Peyer's patch (tissue), 4 donors: ENCODE results near the gene WAC. TPM values are rescaled to one million over a fixed set of nuclear protein-coding genes. Genes with fewer than 3 reads are reported as not detected.
"Not testable (repeated sequence)": the region's sequence is repeated elsewhere in the genome, so short reads cannot be mapped to it uniquely, and the experiment has no call there.

Experiments
- DNase-seq, 3 donors: peaks; one replicate each; pipeline ENCODE4 v3.0.0-alpha.2; 2017 to 2019
- H3K27ac ChIP-seq, 4 donors: fragments of 200-600 bp; sonication (generic); one replicate each; pipeline ENCODE4 v1.5.1; 2016 to 2019
- H3K27me3 ChIP-seq, 2 donors: fragments of 200-600 bp; sonication (generic); one replicate each; pipeline ENCODE4 v1.5.1; 2019
- H3K36me3 ChIP-seq, 3 donors: fragments of 200-600 bp; sonication (generic); one replicate each; pipeline ENCODE4 v1.5.1; 2016 to 2019
- H3K4me1 ChIP-seq, 4 donors: fragments of 200-600 bp; sonication (generic); one replicate each; pipeline ENCODE4 v1.5.1; 2016 to 2019
- H3K4me3 ChIP-seq, 4 donors: fragments of 200-600 bp; sonication (generic); 1 replicate in 3 of 4; 2 replicates in 1 of 4; pipeline ENCODE4 v1.5.1; 2016 to 2019; ENCODE audit warnings: mild to moderate bottlenecking in 1 of 4
- H3K9me3 ChIP-seq, 4 donors: fragments of 200-600 bp; sonication (generic); one replicate each; pipeline ENCODE4 v1.5.1; 2016 to 2019; ENCODE audit warnings: mild to moderate bottlenecking in 1 of 4
- POLR2A ChIP-seq, 2 donors: fragments of 450-650 bp; IDR thresholded peaks; one replicate each; pipeline ENCODE4 v1.5.1; 2017; ENCODE audit warnings: antibody characterized with exemption in 2 of 2, mild to moderate bottlenecking in 2 of 2, moderate library complexity in 2 of 2
- total RNA-seq, 4 donors: library from RNA; depleted of rRNA; stranded (reverse); fragments of >200 nt; gene quantifications; one replicate each; pipeline ENCODE4 v1.1.0, GENCODE V29; 2016
- TF ChIP-seq, protein P1 (sequence below), 6 experiments: fragments of 450-650 bp in 4 of 6; fragments of 200-600 bp in 2 of 6; sonication (generic) in 1 of 6; IDR thresholded peaks; one replicate each; pipeline ENCODE4 v1.5.1; 2017 to 2019; ENCODE audit warnings: antibody characterized with exemption in 6 of 6, mild to moderate bottlenecking in 3 of 6, moderate library complexity in 1 of 6

Gene WAC
- total RNA-seq, 4 donors from 2014 or later, result 72.7 to 145 (median 96.4) TPM

- Histone ChIP-seq H3K4me1 (no peaks in the 10 kb centered on the region), H3K27me3 (no peaks in the 10 kb centered on the region), H3K4me3 (no peak overlapping the region), H3K9me3 (no peaks in the 10 kb centered on the region), H3K27ac (no peak overlapping the region), H3K36me3 (no peaks in the 10 kb centered on the region)
- TF ChIP-seq, protein P1, sequence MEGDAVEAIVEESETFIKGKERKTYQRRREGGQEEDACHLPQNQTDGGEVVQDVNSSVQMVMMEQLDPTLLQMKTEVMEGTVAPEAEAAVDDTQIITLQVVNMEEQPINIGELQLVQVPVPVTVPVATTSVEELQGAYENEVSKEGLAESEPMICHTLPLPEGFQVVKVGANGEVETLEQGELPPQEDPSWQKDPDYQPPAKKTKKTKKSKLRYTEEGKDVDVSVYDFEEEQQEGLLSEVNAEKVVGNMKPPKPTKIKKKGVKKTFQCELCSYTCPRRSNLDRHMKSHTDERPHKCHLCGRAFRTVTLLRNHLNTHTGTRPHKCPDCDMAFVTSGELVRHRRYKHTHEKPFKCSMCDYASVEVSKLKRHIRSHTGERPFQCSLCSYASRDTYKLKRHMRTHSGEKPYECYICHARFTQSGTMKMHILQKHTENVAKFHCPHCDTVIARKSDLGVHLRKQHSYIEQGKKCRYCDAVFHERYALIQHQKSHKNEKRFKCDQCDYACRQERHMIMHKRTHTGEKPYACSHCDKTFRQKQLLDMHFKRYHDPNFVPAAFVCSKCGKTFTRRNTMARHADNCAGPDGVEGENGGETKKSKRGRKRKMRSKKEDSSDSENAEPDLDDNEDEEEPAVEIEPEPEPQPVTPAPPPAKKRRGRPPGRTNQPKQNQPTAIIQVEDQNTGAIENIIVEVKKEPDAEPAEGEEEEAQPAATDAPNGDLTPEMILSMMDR (IDR thresholded peaks at IDR 0.05), result no peak
- TF ChIP-seq POLR2A (IDR thresholded peaks at IDR 0.05), result no peak
- no peak for DNase-seq
These were observed 27.5 kb upstream of the WAC start for GRCh38 chr10:28505359-28505959.

- TF ChIP-seq, protein P1 (IDR thresholded peaks at IDR 0.05), result no peak
- TF ChIP-seq POLR2A (IDR thresholded peaks at IDR 0.05), result no peak
- no peaks in the 10 kb centered on the region for H3K4me1 ChIP-seq
- no peak overlapping the region for H3K27ac ChIP-seq
- H3K36me3 ChIP-seq, result no peaks in the 10 kb centered on the region
- no peaks in the 10 kb centered on the region for H3K27me3 ChIP-seq
- no peak overlapping the region for H3K4me3 ChIP-seq
- no peak for DNase-seq
- H3K9me3 ChIP-seq, result no peaks in the 10 kb centered on the region
These were observed 24.5 kb upstream of the WAC start for GRCh38 chr10:28508304-28508925.

DNA sequence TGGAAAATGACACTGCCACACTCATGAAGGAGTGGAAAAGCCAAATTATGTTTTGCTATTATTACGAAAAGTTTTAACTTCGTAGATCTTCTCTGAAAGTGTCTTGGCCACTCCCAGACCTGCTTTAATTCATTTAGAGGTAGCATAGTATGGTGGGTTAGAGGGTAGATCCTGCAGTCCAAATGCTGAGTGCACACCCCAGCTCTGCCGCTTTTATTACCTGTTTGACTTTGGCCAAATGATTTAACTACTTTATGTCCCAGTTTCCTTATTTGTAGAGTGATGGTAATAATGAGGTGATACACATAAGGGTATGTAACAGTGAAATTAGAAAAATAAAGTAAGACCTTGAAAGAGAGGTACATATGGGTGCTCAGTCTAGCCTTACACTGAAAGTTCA lies 23.6 kb upstream of the WAC start:
- Histone ChIP-seq H3K4me1 (no peaks in the 10 kb centered on the region), H3K36me3 (no peaks in the 10 kb centered on the region), H3K4me3 (no peak overlapping the region), H3K27ac (peak overlapping the region in 1 of 4 donors; percentile 21), H3K9me3 (no peaks in the 10 kb centered on the region), H3K27me3 (no peaks in the 10 kb centered on the region)
- TF ChIP-seq, protein P1 (IDR thresholded peaks at IDR 0.05), result no peak
- TF ChIP-seq POLR2A (IDR thresholded peaks at IDR 0.05), result no peak
- no peak for DNase-seq

- no peak overlapping the region for H3K27ac ChIP-seq
- no peak overlapping the region for H3K4me3 ChIP-seq
- H3K36me3 ChIP-seq, result no peaks in the 10 kb centered on the region
- no peaks in the 10 kb centered on the region for H3K9me3 ChIP-seq
- no peaks in the 10 kb centered on the region for H3K4me1 ChIP-seq
- DNase-seq, result no peak
- H3K27me3 ChIP-seq, result no peaks in the 10 kb centered on the region
- no peak for TF ChIP-seq POLR2A (IDR thresholded peaks at IDR 0.05)
- TF ChIP-seq, protein P1 (IDR thresholded peaks at IDR 0.05), result no peak
These were observed 18.3 kb upstream of the WAC start for GRCh38 chr10:28514648-28515047.

GRCh38 chr10:28520346-28520745 lies 12.6 kb upstream of the WAC start:
- peaks cover 0 to 11% (median 0%) of the 10 kb centered on the region in 3 donors for H3K36me3 ChIP-seq
- H3K27me3 ChIP-seq, result no peaks in the 10 kb centered on the region
- H3K27ac ChIP-seq, result no peak overlapping the region
- H3K9me3 ChIP-seq, result no peaks in the 10 kb centered on the region
- TF ChIP-seq, protein P1 (IDR thresholded peaks at IDR 0.05), result no peak
- no peak for TF ChIP-seq POLR2A (IDR thresholded peaks at IDR 0.05)
- no peaks in the 10 kb centered on the region for H3K4me1 ChIP-seq
- DNase-seq, result no peak
- no peak overlapping the region for H3K4me3 ChIP-seq

GRCh38 chr10:28520828-28521227 lies 12.1 kb upstream of the WAC start:
- not testable (repeated sequence) for H3K27me3 ChIP-seq, H3K9me3 ChIP-seq, H3K4me1 ChIP-seq, DNase-seq, H3K4me3 ChIP-seq, H3K27ac ChIP-seq
- H3K36me3 ChIP-seq, result peaks cover 0 to 16% (median 0%) of the 10 kb centered on the region in 3 donors

GRCh38 chr10:28521961-28522360 lies 11.0 kb upstream of the WAC start:
- H3K27me3 ChIP-seq, H3K27ac ChIP-seq, H3K9me3 ChIP-seq, H3K4me3 ChIP-seq, DNase-seq, H3K4me1 ChIP-seq: not testable (repeated sequence)
- H3K36me3 ChIP-seq, result peaks cover 0 to 17% (median 0%) of the 10 kb centered on the region in 3 donors
